GM23248 (cell line): Measurements from ENCODE around the gene NDUFAF5.

Experiments used
- EZH2 ChIP-seq: fragments of 200-600 bp; sonication (generic); IDR thresholded peaks from 2 replicates; pipeline ENCODE4 v1.6.1; 2018; ENCODE audit warnings: antibody characterized with exemption, mild to moderate bottlenecking; ENCODE audit not compliant: insufficient read depth, poor library complexity, severe bottlenecking
- EZH2phosphoT487 ChIP-seq: fragments of 200-600 bp; sonication (generic); IDR thresholded peaks from 2 replicates; pipeline ENCODE4 v1.6.1; 2018; ENCODE audit warnings: antibody characterized with exemption, moderate library complexity, mild to moderate bottlenecking, low read depth; ENCODE audit not compliant: insufficient read depth

- TF ChIP-seq EZH2phosphoT487 (no peak), EZH2 (no peak)
Observed at GRCh38 chr20:13814672-13815071, 29.8 kb downstream of the NDUFAF5 start.
